Activated naive CD8-positive, alpha-beta T cell (primary cell): ENCODE results near the gene SIRPB2.

Source experiments
- H3K27ac Mint-ChIP-seq: one replicate; pipeline ENCODE4 v1.8.0; 2021; ENCODE audit warnings: mixed read lengths
- H3K27me3 Mint-ChIP-seq: one replicate; pipeline ENCODE4 v1.8.0; 2021; ENCODE audit warnings: mixed read lengths
- H3K36me3 Mint-ChIP-seq: one replicate; pipeline ENCODE4 v1.8.0; 2021; ENCODE audit warnings: mixed read lengths
- H3K4me1 Mint-ChIP-seq: one replicate; pipeline ENCODE4 v1.8.0; 2021; ENCODE audit warnings: low read depth, mixed read lengths
- H3K4me3 Mint-ChIP-seq: one replicate; pipeline ENCODE4 v1.8.0; 2021; ENCODE audit warnings: mild to moderate bottlenecking, mixed read lengths
- H3K9me3 Mint-ChIP-seq: one replicate; pipeline ENCODE4 v1.8.0; 2021; ENCODE audit warnings: low read depth, mixed read lengths

SIRPB2 gene

GRCh38 chr20:1489764-1490436 lies 1.3 kb downstream of the SIRPB2 start:
- no peaks in the 10 kb centered on the region for H3K9me3 Mint-ChIP-seq
- H3K36me3 Mint-ChIP-seq: peaks cover 3% of the 10 kb centered on the region
- H3K4me1 Mint-ChIP-seq: peaks cover 3% of the 10 kb centered on the region
- peaks cover 3% of the 10 kb centered on the region for H3K27me3 Mint-ChIP-seq
- no peak overlapping the region for H3K27ac Mint-ChIP-seq
- H3K4me3 Mint-ChIP-seq: no peak overlapping the region

- peaks cover 3% of the 10 kb centered on the region for H3K4me1 Mint-ChIP-seq
- H3K27me3 Mint-ChIP-seq: peaks cover 8% of the 10 kb centered on the region
- H3K9me3 Mint-ChIP-seq: no peaks in the 10 kb centered on the region
- peaks cover 3% of the 10 kb centered on the region for H3K36me3 Mint-ChIP-seq
- no peak overlapping the region for H3K4me3 Mint-ChIP-seq
- H3K27ac Mint-ChIP-seq: no peak overlapping the region
Measured at GRCh38 chr20:1489325-1489724, 1.9 kb downstream of the SIRPB2 start.

- no peak overlapping the region for H3K27ac Mint-ChIP-seq
- H3K36me3 Mint-ChIP-seq: no peaks in the 10 kb centered on the region
- no peak overlapping the region for H3K4me3 Mint-ChIP-seq
- H3K27me3 Mint-ChIP-seq: peaks cover 16% of the 10 kb centered on the region
- H3K4me1 Mint-ChIP-seq: peaks cover 2% of the 10 kb centered on the region
- H3K9me3 Mint-ChIP-seq: no peaks in the 10 kb centered on the region
Measured at GRCh38 chr20:1486566-1486965, 4.7 kb downstream of the SIRPB2 start.

GRCh38 chr20:1484438-1485116 lies 6.6 kb downstream of the SIRPB2 start:
- no peak overlapping the region for H3K4me3 Mint-ChIP-seq
- no peaks in the 10 kb centered on the region for H3K4me1 Mint-ChIP-seq
- no peak overlapping the region for H3K27ac Mint-ChIP-seq
- H3K36me3 Mint-ChIP-seq: no peaks in the 10 kb centered on the region
- peaks cover 21% of the 10 kb centered on the region for H3K27me3 Mint-ChIP-seq
- H3K9me3 Mint-ChIP-seq: no peaks in the 10 kb centered on the region

GRCh38 chr20:1479831-1480595 lies 11.2 kb downstream of the SIRPB2 start:
- Mint-ChIP-seq H3K4me3 (no peak overlapping the region), H3K36me3 (no peaks in the 10 kb centered on the region), H3K9me3 (no peaks in the 10 kb centered on the region), H3K27ac (no peak overlapping the region), H3K27me3 (peaks cover 22% of the 10 kb centered on the region), H3K4me1 (no peaks in the 10 kb centered on the region)

GRCh38 chr20:1478566-1478965 lies 12.7 kb downstream of the SIRPB2 start:
- no peak overlapping the region for H3K4me3 Mint-ChIP-seq
- H3K27ac Mint-ChIP-seq: no peak overlapping the region
- H3K36me3 Mint-ChIP-seq: no peaks in the 10 kb centered on the region
- peaks cover 11% of the 10 kb centered on the region for H3K27me3 Mint-ChIP-seq
- no peaks in the 10 kb centered on the region for H3K4me1 Mint-ChIP-seq
- no peaks in the 10 kb centered on the region for H3K9me3 Mint-ChIP-seq

GRCh38 chr20:1477896-1478490 lies 13.2 kb downstream of the SIRPB2 start:
- Mint-ChIP-seq H3K36me3 (no peaks in the 10 kb centered on the region), H3K4me3 (no peak overlapping the region), H3K9me3 (no peaks in the 10 kb centered on the region), H3K27me3 (peaks cover 11% of the 10 kb centered on the region), H3K27ac (no peak overlapping the region), H3K4me1 (no peaks in the 10 kb centered on the region)

GRCh38 chr20:1474817-1475603 lies 16.2 kb downstream of the SIRPB2 start:
- Mint-ChIP-seq H3K4me3 (no peak overlapping the region), H3K9me3 (no peaks in the 10 kb centered on the region), H3K27ac (no peak overlapping the region), H3K27me3 (peaks cover 6% of the 10 kb centered on the region), H3K4me1 (no peaks in the 10 kb centered on the region), H3K36me3 (no peaks in the 10 kb centered on the region)

- Mint-ChIP-seq H3K27ac (no peak overlapping the region), H3K27me3 (peaks cover 4% of the 10 kb centered on the region), H3K4me3 (no peak overlapping the region), H3K36me3 (no peaks in the 10 kb centered on the region), H3K4me1 (no peaks in the 10 kb centered on the region), H3K9me3 (no peaks in the 10 kb centered on the region)
Measured at GRCh38 chr20:1474325-1474724, 16.9 kb downstream of the SIRPB2 start.

GRCh38 chr20:1473246-1474220 lies 17.7 kb downstream of the SIRPB2 start:
- Mint-ChIP-seq H3K27me3 (peaks cover 3% of the 10 kb centered on the region), H3K9me3 (no peaks in the 10 kb centered on the region), H3K4me1 (no peaks in the 10 kb centered on the region), H3K27ac (no peak overlapping the region), H3K36me3 (no peaks in the 10 kb centered on the region), H3K4me3 (no peak overlapping the region)

GRCh38 chr20:1472556-1473245 lies 18.5 kb downstream of the SIRPB2 start:
- H3K4me3 Mint-ChIP-seq: no peak overlapping the region
- peaks cover 6% of the 10 kb centered on the region for H3K4me1 Mint-ChIP-seq
- no peak overlapping the region for H3K27ac Mint-ChIP-seq
- no peaks in the 10 kb centered on the region for H3K36me3 Mint-ChIP-seq
- no peaks in the 10 kb centered on the region for H3K9me3 Mint-ChIP-seq
- peaks cover 1% of the 10 kb centered on the region for H3K27me3 Mint-ChIP-seq

GRCh38 chr20:1471242-1471641 lies 20.0 kb downstream of the SIRPB2 start:
- no peaks in the 10 kb centered on the region for H3K36me3 Mint-ChIP-seq
- H3K9me3 Mint-ChIP-seq: no peaks in the 10 kb centered on the region
- no peak overlapping the region for H3K4me3 Mint-ChIP-seq
- H3K4me1 Mint-ChIP-seq: peaks cover 14% of the 10 kb centered on the region
- H3K27me3 Mint-ChIP-seq: peaks cover 1% of the 10 kb centered on the region
- no peak overlapping the region for H3K27ac Mint-ChIP-seq

- Mint-ChIP-seq H3K4me1 (peaks cover 24% of the 10 kb centered on the region), H3K27ac (no peak overlapping the region), H3K27me3 (peaks cover 1% of the 10 kb centered on the region), H3K4me3 (no peak overlapping the region), H3K9me3 (no peaks in the 10 kb centered on the region), H3K36me3 (no peaks in the 10 kb centered on the region)
Measured at GRCh38 chr20:1469925-1470571, 21.2 kb downstream of the SIRPB2 start.
